Mesothelial cell of epicardium (in vitro differentiated cells): ENCODE results near the gene NUP214. TPM values are rescaled to one million over a fixed set of nuclear protein-coding genes. Genes with fewer than 3 reads are reported as not detected.

Source experiments
- DNase-seq, 2 experiments: peaks; one replicate each; pipeline ENCODE4 v3.0.0; 2021; ENCODE audit warnings: low spot score in 2 of 2; ENCODE audit not compliant: unreplicated experiment in 2 of 2
- H3K27ac Mint-ChIP-seq: 2 replicates; pipeline ENCODE4 v1.8.0; 2021; ENCODE audit warnings: mixed read lengths
- H3K27me3 Mint-ChIP-seq: 2 replicates; pipeline ENCODE4 v1.8.0; 2021; ENCODE audit warnings: low read depth, mixed read lengths
- H3K36me3 Mint-ChIP-seq: 2 replicates; pipeline ENCODE4 v1.8.0; 2021; ENCODE audit warnings: mixed read lengths
- H3K4me1 Mint-ChIP-seq: 2 replicates; pipeline ENCODE4 v1.8.0; 2021; ENCODE audit warnings: mixed read lengths
- H3K4me3 Mint-ChIP-seq: 2 replicates; pipeline ENCODE4 v1.8.0; 2021; ENCODE audit warnings: mild to moderate bottlenecking, moderate library complexity, mixed read lengths
- H3K9me3 Mint-ChIP-seq: 2 replicates; pipeline ENCODE4 v1.8.0; 2021; ENCODE audit warnings: mixed read lengths
- CTCF ChIP-seq: fragments of 200-600 bp; sonication (generic); IDR thresholded peaks from one replicate; pipeline ENCODE4 v1.5.0; 2021; ENCODE audit warnings: antibody characterized with exemption; ENCODE audit not compliant: unreplicated experiment
- total RNA-seq: library from RNA; stranded (reverse); gene quantifications from 3 replicates; pipeline ENCODE4 v1.2.1, GENCODE V29; 2021

NUP214 gene
- total RNA-seq, 1 donor from 2014 or later: 69.4 TPM

GRCh38 chr9:131273146-131273855 lies 147.9 kb downstream of the NUP214 start:
- Mint-ChIP-seq H3K4me1 (peaks cover 2% of the 10 kb centered on the region), H3K9me3 (no peaks in the 10 kb centered on the region), H3K27me3 (peaks cover 42% of the 10 kb centered on the region), H3K4me3 (no peak overlapping the region), H3K36me3 (no peaks in the 10 kb centered on the region), H3K27ac (no peak overlapping the region)
- no peak for TF ChIP-seq CTCF
- DNase-seq: no peak

- DNase-seq: no peak
- Mint-ChIP-seq H3K4me1 (peaks cover 2% of the 10 kb centered on the region), H3K4me3 (no peak overlapping the region), H3K36me3 (no peaks in the 10 kb centered on the region), H3K9me3 (no peaks in the 10 kb centered on the region), H3K27ac (no peak overlapping the region), H3K27me3 (peaks cover 47% of the 10 kb centered on the region)
- no peak for TF ChIP-seq CTCF
Observed at GRCh38 chr9:131273856-131274673, 148.7 kb downstream of the NUP214 start.

- no peak for TF ChIP-seq CTCF
- H3K27ac Mint-ChIP-seq: no peak overlapping the region
- DNase-seq: no peak
- no peak overlapping the region for H3K4me3 Mint-ChIP-seq
- no peaks in the 10 kb centered on the region for H3K36me3 Mint-ChIP-seq
- peaks cover 55% of the 10 kb centered on the region for H3K27me3 Mint-ChIP-seq
- H3K4me1 Mint-ChIP-seq: peaks cover 2% of the 10 kb centered on the region
- no peaks in the 10 kb centered on the region for H3K9me3 Mint-ChIP-seq
Observed at GRCh38 chr9:131274674-131275331, 149.4 kb downstream of the NUP214 start.

GRCh38 chr9:131275332-131276093 lies 150.1 kb downstream of the NUP214 start:
- Mint-ChIP-seq H3K9me3 (no peaks in the 10 kb centered on the region), H3K36me3 (no peaks in the 10 kb centered on the region), H3K27ac (no peak overlapping the region), H3K4me3 (peak overlapping the region; percentile 52), H3K27me3 (peaks cover 60% of the 10 kb centered on the region), H3K4me1 (peaks cover 2% of the 10 kb centered on the region)
- no peak for TF ChIP-seq CTCF
- no peak for DNase-seq
